ENCODE data around the gene PLA2G6.

PLA2G6 gene

DNA sequence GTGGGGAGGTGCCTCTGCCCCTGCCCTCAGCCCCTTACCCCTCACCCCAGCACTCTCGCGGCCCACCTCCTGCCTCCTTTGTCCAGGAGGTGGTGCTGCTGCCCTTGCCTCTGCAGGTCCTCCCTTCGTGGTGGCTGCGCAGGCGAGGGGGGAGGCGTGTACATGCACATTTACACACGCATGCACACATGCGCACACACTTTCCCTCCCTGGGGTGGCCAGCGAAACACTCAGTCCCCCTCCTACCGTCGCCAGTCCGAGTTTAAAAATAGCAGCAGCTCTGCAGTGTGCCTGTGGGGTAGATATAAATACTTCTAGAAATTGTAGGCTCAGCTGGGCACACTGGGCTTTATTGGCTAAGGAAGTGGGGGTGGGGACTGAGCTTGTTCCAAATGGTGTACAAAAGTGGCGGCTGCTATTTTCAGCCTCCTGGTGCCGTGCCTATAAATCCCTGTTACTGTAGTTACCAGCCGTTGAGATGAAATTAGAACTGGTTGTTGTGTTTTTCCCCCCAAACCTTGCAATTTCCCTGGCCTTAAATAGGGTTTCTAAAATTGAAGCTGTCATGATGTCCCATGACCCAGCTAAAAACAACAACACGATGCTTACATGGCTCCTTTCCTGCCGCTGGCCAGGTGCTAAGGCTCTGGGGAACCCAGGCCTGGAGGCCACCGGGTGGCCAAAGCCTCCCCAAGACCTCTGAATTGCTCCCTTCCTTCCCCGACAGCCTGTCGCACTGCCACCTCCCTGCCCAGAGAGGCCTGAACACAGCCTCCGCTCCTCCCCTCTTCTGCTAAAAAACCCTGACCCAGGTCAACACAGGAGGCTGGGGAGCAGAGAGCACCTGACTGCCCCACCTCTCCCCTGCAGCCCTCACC lies 112.0 kb downstream of the PLA2G6 start:
- no peak for DNase-seq

DNA sequence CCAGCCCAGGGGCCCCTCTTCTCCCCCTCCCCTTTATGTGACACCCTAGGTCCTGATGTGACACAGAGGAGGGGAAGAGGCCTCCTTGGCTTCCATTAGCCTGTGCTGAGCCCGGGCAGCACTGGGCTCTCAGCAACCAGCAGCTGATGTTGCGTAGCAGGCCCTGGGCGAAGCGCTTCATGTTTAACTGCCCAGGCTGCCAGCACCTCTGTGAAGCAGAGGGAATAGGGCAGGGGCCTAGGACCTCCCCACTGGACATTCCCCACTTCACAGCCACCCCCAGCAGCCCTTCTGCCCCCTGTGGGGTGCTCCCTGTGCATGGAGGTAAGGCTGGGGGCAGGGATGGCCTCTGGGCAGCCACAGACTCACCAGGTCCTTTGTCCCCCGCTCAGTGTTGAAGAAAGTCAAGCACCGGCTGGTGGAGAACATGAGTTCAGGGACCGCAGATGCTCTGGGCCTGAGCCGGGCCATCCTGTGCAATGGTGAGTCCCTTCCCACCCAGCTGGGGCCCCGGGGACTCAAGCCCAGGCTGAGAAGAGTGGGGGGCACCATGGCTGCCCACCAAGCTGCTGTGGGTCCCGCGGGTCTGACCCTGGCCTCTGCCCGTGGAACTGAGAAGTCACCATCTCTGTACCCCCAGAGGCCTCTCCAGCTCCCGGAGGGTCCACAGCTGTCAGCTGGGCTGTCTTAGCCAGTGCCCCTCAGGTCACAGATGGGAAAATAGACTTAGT lies 112.8 kb downstream of the PLA2G6 start:
- DNase-seq: no peak

DNA sequence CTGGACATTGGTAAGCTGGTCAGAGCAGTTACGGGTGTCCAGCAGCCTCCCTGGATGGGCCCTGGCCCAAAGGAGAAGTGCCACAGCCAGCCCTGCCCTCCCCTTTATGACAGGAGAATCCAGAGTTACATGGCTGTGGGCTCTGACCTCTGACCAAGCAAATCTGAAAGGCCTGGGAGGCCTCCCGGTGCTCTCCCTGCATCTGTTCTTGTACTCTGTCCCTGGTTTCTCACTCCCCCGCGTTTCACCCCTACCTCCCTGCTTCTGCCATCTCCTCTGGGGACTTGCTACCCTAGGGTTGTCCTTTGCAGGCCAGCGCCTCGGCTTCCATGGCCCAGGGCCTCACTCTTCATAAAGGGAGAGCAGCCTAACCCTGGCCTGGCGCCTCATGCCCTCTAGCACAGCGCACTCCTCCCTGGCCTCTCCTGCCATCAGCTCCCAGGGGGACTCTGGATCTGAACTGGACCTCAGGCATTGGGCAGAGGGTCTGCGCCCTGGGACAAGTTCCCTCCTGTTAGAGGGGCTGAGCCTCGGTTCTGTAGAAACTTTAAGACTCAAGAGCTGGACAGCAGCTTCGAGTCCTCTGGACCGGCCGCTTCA lies 113.8 kb downstream of the PLA2G6 start:
- no peak for DNase-seq

DNA sequence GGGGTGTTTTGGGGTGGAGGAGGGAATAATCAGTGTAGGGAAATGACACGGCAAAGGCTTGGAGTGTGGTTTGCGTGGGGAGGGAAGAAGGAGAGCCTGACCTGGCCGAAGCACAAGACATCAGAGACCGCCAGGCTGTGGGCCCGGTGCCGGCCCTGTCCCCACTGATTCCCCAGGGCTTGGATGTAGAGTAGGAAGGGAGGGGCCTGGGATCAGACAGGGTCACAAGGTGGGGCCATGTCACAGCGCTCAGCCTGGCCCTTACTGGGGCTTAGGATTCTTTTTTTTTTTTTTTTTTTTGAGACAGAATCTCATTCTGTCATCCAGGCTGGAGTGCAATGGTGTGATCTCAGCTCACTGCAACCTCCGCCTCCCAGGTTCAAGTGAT lies 114.6 kb downstream of the PLA2G6 start:
- no peak for DNase-seq

DNA sequence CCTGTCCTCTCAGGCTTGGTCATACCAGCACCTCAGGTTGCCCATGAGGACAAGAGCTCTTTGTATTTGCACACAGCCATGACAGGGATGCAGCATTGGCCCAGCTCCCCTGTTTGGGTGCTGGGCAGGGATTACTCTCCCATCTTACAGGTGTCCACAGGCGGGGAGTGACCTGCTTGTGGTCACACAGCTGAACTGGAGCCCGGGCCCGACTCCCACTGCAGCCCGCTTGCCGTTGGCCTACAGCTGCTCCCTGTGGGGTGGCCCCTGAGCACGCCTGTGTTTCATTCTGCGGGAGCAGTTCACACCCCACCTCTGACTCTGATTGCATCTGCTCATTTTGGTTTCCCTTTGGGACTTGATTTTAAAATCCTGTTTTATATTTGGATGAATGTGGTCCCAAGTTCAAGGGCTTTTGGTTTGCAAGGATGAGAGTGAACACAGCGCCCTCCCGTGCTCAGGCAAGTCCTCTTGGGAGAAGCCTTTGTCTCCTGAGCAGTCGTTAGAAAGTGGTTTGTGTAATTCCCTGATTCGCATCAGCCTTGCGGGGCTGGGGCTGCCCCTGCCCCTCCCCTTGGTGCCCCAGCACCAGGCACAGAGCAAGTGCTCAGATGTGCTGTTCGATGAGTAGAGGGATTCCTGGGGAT lies 115.1 kb downstream of the PLA2G6 start:
- DNase-seq: no peak

DNA sequence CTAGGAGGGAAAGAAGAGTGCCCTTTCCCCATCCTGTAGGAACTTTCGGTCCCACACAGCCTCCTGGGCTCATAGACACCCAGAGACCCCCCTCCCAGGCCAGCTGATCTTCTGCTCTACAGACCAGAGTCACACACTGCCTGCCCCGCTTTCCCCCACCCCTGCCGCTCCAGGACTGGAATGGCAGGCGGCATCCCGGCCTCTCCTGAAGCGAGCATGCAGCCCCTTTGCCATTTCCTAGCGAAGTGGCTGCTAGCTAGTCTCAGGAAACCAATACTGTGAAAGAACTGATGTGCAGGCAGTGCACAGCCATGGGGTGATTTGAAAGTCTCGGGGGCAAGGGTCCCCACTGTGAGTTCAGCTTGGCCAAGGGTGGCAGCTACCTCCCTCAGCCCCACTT lies 116.1 kb downstream of the PLA2G6 start:
- DNase-seq: no peak

DNA sequence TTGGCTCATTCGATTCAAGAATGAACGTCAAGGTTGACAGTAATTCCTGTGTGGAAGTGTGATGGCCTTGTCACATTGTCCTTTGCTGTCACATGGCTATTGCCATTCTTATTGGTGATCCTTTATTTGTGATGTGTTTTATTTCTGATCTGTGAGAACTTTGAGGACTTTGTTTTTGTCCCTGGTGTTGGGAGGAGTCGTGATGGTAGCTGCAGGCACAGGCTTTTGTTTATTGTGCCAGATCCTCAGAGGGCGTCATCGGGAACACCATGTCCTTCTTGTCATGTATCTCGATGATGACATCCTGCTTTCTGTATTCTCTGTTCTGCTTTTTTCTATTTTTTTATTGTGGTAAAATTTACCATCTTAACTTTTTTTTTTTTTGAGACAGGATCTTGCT lies 118.8 kb downstream of the PLA2G6 start:
- DNase-seq: no peak
